HG03045 (cell line): ENCODE measurements around the gene ARPC2.

Source experiments
- ATAC-seq: cut with Tn5 transposase; IDR thresholded peaks from one replicate; pipeline ENCODE4 v1.9.1; 2021; ENCODE audit warnings: mild to moderate bottlenecking, moderate library complexity; ENCODE audit not compliant: unreplicated experiment

ARPC2 gene

GRCh38 chr2:218252509-218253231 lies 35.7 kb downstream of the ARPC2 start:
- ATAC-seq: no peak

GRCh38 chr2:218253232-218253625 lies 36.2 kb downstream of the ARPC2 start:
- no peak for ATAC-seq

- ATAC-seq: no peak
These were observed 38.5 kb downstream of the ARPC2 start for GRCh38 chr2:218255446-218255845.

- ATAC-seq: no peak
These were observed 39.8 kb downstream of the ARPC2 start for GRCh38 chr2:218256612-218257350.

- peak; percentile 36 for ATAC-seq
These were observed 40.5 kb downstream of the ARPC2 start for GRCh38 chr2:218257390-218257981.

GRCh38 chr2:218259099-218259961 lies 42.3 kb downstream of the ARPC2 start:
- ATAC-seq: no peak

GRCh38 chr2:218260166-218260565 lies 43.2 kb downstream of the ARPC2 start:
- no peak for ATAC-seq

- ATAC-seq: no peak
These were observed 43.9 kb downstream of the ARPC2 start, which contains the start of gene GPBAR1 for GRCh38 chr2:218260742-218261422. TSS of gene GPBAR1 (plus strand) at chr2:218261015. CDS start at chr2:218262725, 1,710 bp downstream.

- no peak for ATAC-seq
These were observed 44.6 kb downstream of the ARPC2 start for GRCh38 chr2:218261423-218262236.

GRCh38 chr2:218262237-218262600 lies 45.2 kb downstream of the ARPC2 start:
- no peak for ATAC-seq

- no peak for ATAC-seq
These were observed 45.9 kb downstream of the ARPC2 start for GRCh38 chr2:218262631-218263586.

GRCh38 chr2:218263817-218264641 lies 47.0 kb downstream of the ARPC2 start:
- ATAC-seq: no peak

GRCh38 chr2:218264773-218265561 lies 48.0 kb downstream of the ARPC2 start:
- no peak for ATAC-seq

- no peak for ATAC-seq
These were observed 48.6 kb downstream of the ARPC2 start for GRCh38 chr2:218265626-218266025.

- no peak for ATAC-seq
These were observed 49.5 kb downstream of the ARPC2 start for GRCh38 chr2:218266316-218266979.

GRCh38 chr2:218267259-218267658 lies 50.3 kb downstream of the ARPC2 start:
- ATAC-seq: no peak
